Cardiac fibroblast (primary cell): ENCODE results near the gene CCSER1.
A peak's percentile ranks its signal among the peaks of the same experiment; 100 is the strongest.

ENCODE experiments used
- DNase-seq, 2 donors: peaks; one replicate each; pipeline versions ENCODE4 v3.0.0 to v3.0.0-alpha.2; 2010; ENCODE audit warnings: low read depth in 2 of 2
- H3K4me3 ChIP-seq, 2 donors: replicated peaks in 1 of 2; 1 replicate in 1 of 2; 2 replicates in 1 of 2; pipeline ENCODE4 v1.5.1; 2011; ENCODE audit warnings: low read depth in 2 of 2, low read length in 2 of 2, mild to moderate bottlenecking in 2 of 2, moderate library complexity in 1 of 2
- TF ChIP-seq, protein P1 (sequence below): IDR thresholded peaks from one replicate; pipeline ENCODE4 v1.5.1; 2011; ENCODE audit warnings: low read depth, mild to moderate bottlenecking, low read length, inconsistent platforms

The CCSER1 gene

DNA sequence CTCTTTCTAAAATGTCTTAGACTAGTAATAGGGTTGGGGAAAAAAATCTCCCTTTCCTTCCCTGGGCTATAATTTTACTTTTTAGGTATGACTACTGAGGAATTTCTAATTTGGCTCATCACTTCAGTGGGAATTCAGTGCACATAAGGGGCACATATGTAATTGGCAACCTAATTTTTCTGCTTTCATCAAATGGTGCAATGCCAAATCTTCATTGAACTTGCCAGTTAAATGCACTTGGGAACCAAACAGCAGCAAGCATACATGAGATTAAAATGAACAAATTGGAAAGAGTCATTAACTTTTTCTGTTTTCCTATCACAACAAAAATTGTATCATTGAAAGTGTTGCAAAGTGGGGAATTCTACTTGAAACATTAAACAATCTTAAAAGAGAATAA lies 2.9 kb upstream of the CCSER1 start:
- no peak for DNase-seq
- TF ChIP-seq, protein P1, sequence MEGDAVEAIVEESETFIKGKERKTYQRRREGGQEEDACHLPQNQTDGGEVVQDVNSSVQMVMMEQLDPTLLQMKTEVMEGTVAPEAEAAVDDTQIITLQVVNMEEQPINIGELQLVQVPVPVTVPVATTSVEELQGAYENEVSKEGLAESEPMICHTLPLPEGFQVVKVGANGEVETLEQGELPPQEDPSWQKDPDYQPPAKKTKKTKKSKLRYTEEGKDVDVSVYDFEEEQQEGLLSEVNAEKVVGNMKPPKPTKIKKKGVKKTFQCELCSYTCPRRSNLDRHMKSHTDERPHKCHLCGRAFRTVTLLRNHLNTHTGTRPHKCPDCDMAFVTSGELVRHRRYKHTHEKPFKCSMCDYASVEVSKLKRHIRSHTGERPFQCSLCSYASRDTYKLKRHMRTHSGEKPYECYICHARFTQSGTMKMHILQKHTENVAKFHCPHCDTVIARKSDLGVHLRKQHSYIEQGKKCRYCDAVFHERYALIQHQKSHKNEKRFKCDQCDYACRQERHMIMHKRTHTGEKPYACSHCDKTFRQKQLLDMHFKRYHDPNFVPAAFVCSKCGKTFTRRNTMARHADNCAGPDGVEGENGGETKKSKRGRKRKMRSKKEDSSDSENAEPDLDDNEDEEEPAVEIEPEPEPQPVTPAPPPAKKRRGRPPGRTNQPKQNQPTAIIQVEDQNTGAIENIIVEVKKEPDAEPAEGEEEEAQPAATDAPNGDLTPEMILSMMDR, result no peak
- no peak overlapping the region for H3K4me3 ChIP-seq

DNA sequence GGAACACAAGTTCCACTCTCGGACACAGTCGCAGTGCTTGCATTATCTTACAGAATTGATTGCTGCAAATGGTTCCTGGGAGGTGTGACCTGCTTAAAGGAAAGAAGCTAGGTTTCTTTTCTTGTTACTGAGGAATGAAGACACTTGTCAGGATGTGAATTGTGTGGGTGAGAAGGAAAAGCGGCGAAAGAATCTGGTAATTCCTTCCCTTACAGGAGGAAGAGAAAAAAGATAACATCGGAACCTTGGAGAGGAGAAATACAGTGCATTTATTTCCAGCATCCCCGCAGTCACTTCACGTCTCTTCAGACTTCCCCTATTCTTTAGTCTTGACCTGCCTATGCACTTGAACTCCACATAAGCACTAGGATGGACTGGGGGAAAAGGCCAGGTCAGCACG lies 389 bp upstream of the CCSER1 start:
- TF ChIP-seq, protein P1, result no peak
- DNase-seq, result peak in 1 of 2 donors; percentile 1
- H3K4me3 ChIP-seq, result no peak overlapping the region

DNA sequence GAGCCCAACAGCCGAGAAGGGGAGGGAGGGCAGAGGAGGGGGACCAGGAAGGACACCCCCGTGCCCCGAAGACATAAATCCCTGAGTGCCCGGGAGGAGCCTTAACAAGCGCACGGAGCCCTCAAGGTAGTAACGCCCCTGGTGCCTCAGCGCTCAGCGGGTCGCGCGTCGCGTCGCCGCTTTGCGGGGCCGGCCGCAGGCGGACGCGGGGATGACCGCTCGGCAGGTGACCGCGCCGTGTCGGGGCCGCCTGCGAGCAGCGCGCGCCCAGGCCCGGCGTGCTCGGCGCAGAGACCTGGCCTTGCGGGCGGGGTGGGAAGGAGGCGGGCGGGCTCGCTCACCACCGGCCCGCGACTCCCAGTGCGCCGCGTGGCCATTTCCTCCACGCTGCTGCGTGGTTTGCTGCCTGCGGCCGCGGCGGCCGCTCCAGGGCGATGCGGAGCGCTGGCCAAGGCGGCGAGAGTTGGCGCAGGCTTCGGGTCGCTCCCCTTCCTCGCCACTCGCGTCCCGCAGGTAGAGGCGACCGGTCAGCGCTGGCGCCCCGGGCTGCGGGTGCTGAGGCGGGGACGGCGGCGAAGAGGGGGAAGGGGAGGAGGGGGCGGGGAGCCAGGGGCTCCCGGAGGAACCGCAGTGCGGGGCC lies 632 bp downstream of the CCSER1 start:
- TF ChIP-seq, protein P1, result no peak
- DNase-seq, result no peak
- H3K4me3 ChIP-seq, result peak overlapping the region; percentile 32 to 41

DNA sequence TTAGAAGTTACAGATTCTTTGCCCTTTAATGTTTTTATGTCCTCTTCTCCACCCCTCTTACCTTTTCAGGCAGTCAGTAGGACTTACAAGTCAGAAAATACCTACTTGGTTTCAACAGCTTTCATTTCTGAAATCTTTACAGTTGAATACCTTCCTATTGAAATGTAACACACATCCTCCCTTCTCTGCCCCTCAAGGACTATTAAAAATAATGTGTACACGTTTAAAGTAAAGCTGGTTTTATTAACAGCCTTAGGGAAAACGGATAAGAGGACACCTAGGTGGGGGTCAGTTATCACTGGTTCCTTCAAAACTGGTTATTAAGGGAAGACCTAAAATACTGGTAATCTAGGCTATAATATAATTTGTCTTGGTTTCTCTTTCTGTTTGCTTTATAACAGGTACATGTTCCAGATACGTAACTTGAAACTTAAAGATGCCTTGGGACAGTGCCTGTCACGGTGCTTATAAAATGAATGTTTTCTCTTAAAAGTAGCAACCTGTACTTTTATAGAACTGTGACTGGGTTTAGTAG lies 1.8 kb downstream of the CCSER1 start:
- no peak overlapping the region for H3K4me3 ChIP-seq
- TF ChIP-seq, protein P1, result no peak
- no peak for DNase-seq

DNA sequence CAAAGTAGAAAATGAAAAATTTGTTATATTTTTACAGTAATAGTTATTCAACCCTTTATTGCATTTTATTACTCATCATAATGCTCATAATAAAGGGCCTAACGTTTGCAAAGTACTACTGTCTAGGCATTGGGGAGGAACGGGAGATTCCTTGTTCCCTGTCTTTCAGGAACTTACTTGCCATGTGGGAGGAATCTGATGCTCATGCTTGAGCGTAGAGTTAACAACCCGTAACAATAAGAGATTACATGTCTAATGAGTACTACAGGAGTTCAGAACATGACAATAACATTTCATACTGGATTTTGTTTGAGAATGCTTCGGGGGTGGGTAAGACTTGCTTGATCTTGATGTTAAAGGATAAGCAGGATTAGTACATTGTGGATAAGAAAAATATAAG lies 2.9 kb downstream of the CCSER1 start:
- no peak overlapping the region for H3K4me3 ChIP-seq
- TF ChIP-seq, protein P1, result no peak
- DNase-seq, result no peak

DNA sequence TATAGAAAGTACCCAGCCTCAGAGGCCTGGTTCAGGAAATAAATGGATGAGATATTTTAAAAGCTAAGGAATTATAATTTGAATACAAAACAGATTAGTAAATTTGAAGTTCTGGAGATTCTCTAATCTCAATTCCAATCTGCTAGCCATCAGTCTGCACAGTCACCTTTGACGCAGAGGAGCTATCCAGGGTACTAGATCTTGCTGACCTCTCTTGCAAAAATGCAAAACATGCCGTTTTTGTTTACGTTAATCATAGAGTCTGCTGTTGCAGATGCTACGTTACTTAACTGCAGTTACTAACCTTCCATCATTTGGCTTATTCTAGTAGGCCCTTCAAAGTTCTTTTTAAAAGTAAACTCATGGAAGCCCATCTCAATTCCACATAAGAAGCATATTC lies 10.4 kb downstream of the CCSER1 start:
- H3K4me3 ChIP-seq, result no peak overlapping the region
- DNase-seq, result peak in 1 of 2 donors; percentile 0
- TF ChIP-seq, protein P1, result no peak

DNA sequence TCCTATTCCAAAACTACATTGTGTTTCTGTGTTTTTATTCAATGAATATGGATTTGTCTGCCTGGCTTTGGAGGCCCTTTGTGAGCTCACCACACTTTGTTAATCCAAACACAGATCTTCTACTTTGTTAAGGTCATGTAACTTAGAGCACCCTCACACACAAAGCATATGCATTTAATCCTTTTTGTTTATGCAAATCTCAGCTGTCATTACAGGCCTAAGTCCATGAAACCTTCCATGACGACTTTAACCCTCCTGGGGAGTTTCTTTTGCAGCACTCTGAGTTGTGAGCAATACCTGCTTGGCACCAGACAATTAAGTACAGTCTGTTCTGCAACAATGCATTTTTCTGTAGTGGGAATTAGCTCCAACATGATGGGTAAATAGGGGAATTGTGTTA lies 14.9 kb downstream of the CCSER1 start:
- no peak overlapping the region for H3K4me3 ChIP-seq
- TF ChIP-seq, protein P1, result no peak
- DNase-seq, result no peak
